Non-pigmented ciliary epithelial cell (primary cell): Measurements from ENCODE around the gene LYG2.
"Not testable (repeated sequence)": the region's sequence is repeated elsewhere in the genome, so short reads cannot be mapped to it uniquely, and the experiment has no call there.

Source experiments
- DNase-seq: peaks from one replicate; pipeline ENCODE4 v3.0.0-alpha.2; 2010; ENCODE audit warnings: low read depth

Gene LYG2

DNA sequence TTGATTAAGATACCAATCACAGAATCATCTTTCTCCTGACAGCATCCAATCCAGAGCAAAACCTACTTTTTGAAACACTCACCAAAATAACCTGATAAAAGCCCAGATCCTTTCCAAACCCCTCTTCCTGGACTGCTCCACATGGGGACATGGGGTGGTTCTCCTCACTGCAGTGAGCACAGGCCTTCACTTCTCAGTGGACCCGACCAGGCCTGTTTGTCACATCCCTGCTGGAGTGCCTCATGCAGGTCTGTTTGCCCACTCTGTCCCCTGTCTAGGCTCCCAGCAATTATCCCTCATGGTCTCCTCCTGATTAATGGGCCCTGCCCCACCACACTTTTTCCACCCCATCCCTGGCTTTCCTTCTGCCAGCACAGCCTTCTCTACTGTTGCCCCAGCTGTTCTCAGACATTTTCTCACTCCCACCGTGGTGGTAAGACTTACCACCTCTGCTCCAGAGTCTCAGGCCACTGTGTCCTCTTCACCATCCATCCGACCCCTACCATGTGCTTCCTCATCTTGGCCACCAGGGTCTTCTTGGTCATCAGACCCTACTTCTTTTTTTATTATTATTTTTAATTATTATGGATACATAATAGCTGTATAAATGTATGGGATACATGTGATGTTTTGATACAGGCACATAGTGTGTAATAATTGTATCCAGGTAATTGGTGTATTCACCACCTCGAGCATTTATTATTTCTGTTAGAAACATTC lies 53.3 kb downstream of the LYG2 start:
- DNase-seq: no peak

DNA sequence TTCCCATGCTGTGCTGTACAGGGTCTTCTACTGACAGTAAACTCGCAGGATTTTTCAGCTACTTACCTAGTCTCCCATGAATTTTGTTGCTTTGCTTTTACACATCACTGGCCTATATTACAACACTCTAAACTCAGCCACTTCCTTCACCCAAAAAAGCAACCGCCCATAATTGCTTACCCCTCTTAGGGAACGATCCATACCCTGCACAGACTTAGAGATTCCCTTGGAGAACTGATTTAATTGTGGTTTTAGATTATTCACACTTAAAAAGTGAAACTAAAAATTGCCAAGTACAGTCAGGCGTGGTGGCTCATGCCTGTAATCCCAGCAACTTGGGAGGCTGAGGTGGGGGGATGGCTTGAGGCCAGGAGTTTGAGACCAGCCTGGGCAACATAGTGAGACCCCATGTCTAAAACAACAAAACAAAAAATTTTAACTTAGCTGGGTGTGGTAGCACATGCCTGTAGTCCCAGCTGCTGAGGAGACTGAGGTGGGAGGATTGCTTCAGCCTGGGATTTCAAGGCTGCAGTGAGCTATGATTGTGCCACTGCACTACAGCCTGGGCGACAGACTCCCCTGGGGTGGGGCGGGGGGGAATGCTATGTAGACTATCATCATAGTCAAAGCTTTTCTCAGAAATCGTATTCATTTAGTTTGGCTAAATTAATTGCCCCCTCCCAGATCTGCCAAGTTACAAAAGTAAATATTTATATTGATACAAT lies 55.2 kb downstream of the LYG2 start:
- no peak for DNase-seq

DNA sequence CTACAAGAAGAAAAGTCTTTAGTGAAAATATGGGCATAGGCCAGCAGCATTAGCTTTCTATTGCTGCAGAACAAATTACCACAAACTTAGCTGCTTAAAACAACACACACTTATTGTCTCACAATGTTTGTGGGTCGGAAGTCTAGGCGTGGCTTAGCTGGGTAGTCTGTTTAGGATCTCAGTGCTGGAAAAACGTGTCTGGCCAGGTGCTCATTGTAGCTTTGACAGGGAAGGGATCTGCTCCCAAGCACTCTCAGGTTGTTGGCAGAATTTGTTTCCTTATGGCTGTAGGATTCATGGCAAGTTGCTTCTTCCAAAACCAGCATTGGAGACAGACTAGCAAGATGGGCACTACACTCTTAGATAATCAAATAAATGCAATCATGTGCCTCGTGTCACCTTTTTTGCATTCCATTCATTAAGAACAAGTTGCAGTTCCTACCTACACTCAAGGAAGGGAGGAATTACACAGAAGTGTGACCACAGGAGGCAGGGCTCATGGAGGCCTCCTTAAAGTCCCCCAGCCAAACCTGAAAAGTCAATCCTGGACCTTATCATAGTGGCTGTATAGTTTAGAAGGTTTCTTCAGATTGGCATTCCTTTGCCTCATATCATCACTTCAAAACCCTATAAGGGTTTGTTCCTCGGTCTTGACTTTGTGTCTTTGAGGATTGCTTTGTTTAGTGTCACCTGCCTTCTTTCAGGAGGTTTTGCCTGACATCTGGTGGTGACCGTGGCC lies 57.2 kb downstream of the LYG2 start:
- no peak for DNase-seq

DNA sequence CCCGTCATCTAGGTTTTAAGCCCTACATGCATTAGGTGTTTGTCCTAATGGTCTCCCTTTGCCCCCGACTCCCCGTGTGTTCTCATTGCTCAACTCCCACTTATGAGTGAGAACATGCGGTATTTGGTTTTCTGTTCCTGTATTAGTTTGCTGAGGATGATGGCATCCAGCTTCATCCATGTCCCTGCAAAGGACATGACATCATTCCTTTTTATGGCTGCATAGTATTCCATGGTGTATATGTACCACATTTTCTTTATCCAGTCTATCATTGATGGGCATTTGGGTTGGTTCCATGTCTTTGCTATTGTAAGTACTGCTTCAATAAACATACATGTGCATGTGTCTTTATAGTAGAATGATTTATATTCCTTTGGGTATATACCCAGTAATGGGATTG lies 63.1 kb downstream of the LYG2 start:
- not testable (repeated sequence) for DNase-seq
